GM12878 (cell line): ENCODE results near the gene EHBP1L1. TPM values are rescaled to one million over a fixed set of nuclear protein-coding genes. Genes with fewer than 3 reads are reported as not detected.

Experiments
- CEBPB ChIP-seq, 2 experiments: fragments of 150-350 bp in 1 of 2; IDR thresholded peaks; 2 replicates each; pipeline ENCODE4 v1.6.1; 2012 to 2014; ENCODE audit warnings: low read depth in 2 of 2, low read length in 2 of 2, borderline replicate concordance in 1 of 2, inconsistent platforms in 1 of 2
- CHD4 ChIP-seq: fragments of 200-600 bp; sonication (generic); IDR thresholded peaks from 2 replicates; pipeline ENCODE4 v1.6.1; 2016; ENCODE audit warnings: mild to moderate bottlenecking
- CREB1 ChIP-seq: IDR thresholded peaks from 2 replicates; pipeline ENCODE4 v1.6.1; 2012; ENCODE audit warnings: low read depth, mild to moderate bottlenecking, inconsistent platforms
- DPF2 ChIP-seq: fragments of 450-650 bp; IDR thresholded peaks from 2 replicates; pipeline ENCODE4 v1.6.1; 2017; ENCODE audit warnings: mild to moderate bottlenecking
- E2F8 ChIP-seq: fragments of 450-650 bp; IDR thresholded peaks from 2 replicates; pipeline ENCODE4 v1.6.1; 2018; ENCODE audit warnings: mild to moderate bottlenecking, low read depth, moderate library complexity; ENCODE audit not compliant: partially characterized antibody
- IRF3 ChIP-seq: fragments of 450-650 bp; IDR thresholded peaks from 2 replicates; pipeline ENCODE4 v1.6.1; 2014; ENCODE audit warnings: mild to moderate bottlenecking
- LARP7 ChIP-seq: fragments of 450-650 bp; IDR thresholded peaks from 2 replicates; pipeline ENCODE4 v1.6.1; 2017; ENCODE audit warnings: mild to moderate bottlenecking
- MEF2B ChIP-seq: fragments of 450-650 bp; IDR thresholded peaks from 2 replicates; pipeline ENCODE4 v1.6.1; 2018; ENCODE audit warnings: mild to moderate bottlenecking, moderate library complexity; ENCODE audit not compliant: partially characterized antibody, poor library complexity, severe bottlenecking
- POLR2A ChIP-seq: IDR thresholded peaks from 2 replicates; pipeline ENCODE4 v1.6.1; 2011; ENCODE audit warnings: low read depth, mild to moderate bottlenecking, low read length
- POLR2AphosphoS5 ChIP-seq: IDR thresholded peaks from 2 replicates; pipeline ENCODE4 v1.6.1; 2011; ENCODE audit warnings: mild to moderate bottlenecking, low read length, inconsistent platforms
- RB1 ChIP-seq: fragments of 450-650 bp; formaldehyde crosslinking; IDR thresholded peaks from 2 replicates; pipeline ENCODE4 v1.6.1; 2017; ENCODE audit warnings: mild to moderate bottlenecking, borderline replicate concordance
- RBBP5 ChIP-seq: fragments of 200-600 bp; sonication (generic); conservative IDR thresholded peaks from 2 replicates; pipeline ENCODE4 v1.6.1; 2016
- RELA ChIP-seq: fragments of 450-650 bp; IDR thresholded peaks from 2 replicates; pipeline ENCODE4 v1.8.0; 2014; ENCODE audit warnings: borderline replicate concordance; ENCODE audit not compliant: partially characterized antibody
- SKIL ChIP-seq: fragments of 450-650 bp; IDR thresholded peaks from 2 replicates; pipeline ENCODE4 v1.6.1; 2017; ENCODE audit warnings: mild to moderate bottlenecking, low read depth, inconsistent platforms; ENCODE audit not compliant: poor library complexity, severe bottlenecking
- SMAD1 ChIP-seq: fragments of 450-650 bp; IDR thresholded peaks from 2 replicates; pipeline ENCODE4 v1.6.1; 2018; ENCODE audit warnings: mild to moderate bottlenecking, low read depth; ENCODE audit not compliant: partially characterized antibody
- TAF1 ChIP-seq: IDR thresholded peaks from 2 replicates; pipeline ENCODE4 v1.6.1; 2011; ENCODE audit warnings: mild to moderate bottlenecking, low read depth, low read length, borderline replicate concordance
- TARDBP ChIP-seq: IDR thresholded peaks from 2 replicates; pipeline ENCODE4 v1.6.1; 2016; ENCODE audit warnings: borderline replicate concordance
- WRNIP1 ChIP-seq: IDR thresholded peaks from 2 replicates; pipeline ENCODE4 v1.6.1; 2011; ENCODE audit warnings: low read depth, low read length, improper control_type of control experiment, borderline replicate concordance
- ZBTB33 ChIP-seq: fragments of 450-650 bp; IDR thresholded peaks from 2 replicates; pipeline ENCODE4 v1.6.1; 2017; ENCODE audit warnings: mild to moderate bottlenecking
- ZNF207 ChIP-seq: fragments of 450-650 bp; IDR thresholded peaks from 2 replicates; pipeline ENCODE4 v1.6.1; 2014; ENCODE audit warnings: antibody characterized with exemption, mild to moderate bottlenecking, borderline replicate concordance
- ZNF24 ChIP-seq: fragments of 450-650 bp; IDR thresholded peaks from 2 replicates; pipeline ENCODE4 v1.6.1; 2017; ENCODE audit warnings: antibody characterized with exemption, mild to moderate bottlenecking
- ZNF384 ChIP-seq: IDR thresholded peaks from 2 replicates; pipeline ENCODE4 v1.6.1; 2012; ENCODE audit warnings: low read depth, mild to moderate bottlenecking, low read length, improper control_type of control experiment, borderline replicate concordance
- ZNF622 ChIP-seq: fragments of 450-650 bp; IDR thresholded peaks from 2 replicates; pipeline ENCODE4 v1.6.1; 2017; ENCODE audit warnings: mild to moderate bottlenecking, inconsistent platforms
- polyA plus RNA-seq, 11 experiments: library from polyadenylated mRNA; depleted of rRNA in 4 of 11; unstranded in 6 of 11; stranded (reverse) in 5 of 11; fragments of >200 nt; fragmentation: Nextera tagmentation in 4 of 11; fragmentation: Illumina TruSeq in 1 of 11; extraction: Ambion mirVana in 4 of 11; extraction: Trizol in 1 of 11; gene quantifications; 1 replicate in 1 of 11; 2 replicates in 10 of 11; pipeline versions ENCODE4 v1.2.1 to v1.2.3, GENCODE V29; 2011 to 2016; ENCODE audit warnings: inconsistent platforms in 2 of 11, missing spikeins in 2 of 11, low read depth in 1 of 11
- total RNA-seq, 4 experiments: library from RNA; depleted of rRNA in 3 of 4; stranded (reverse); fragments of >200 nt in 3 of 4; fragmentation: Illumina TruSeq in 1 of 4; extraction: Trizol in 1 of 4; gene quantifications; 2 replicates each; pipeline versions ENCODE4 v1.2.1 to v1.2.3, GENCODE V29; 2013 to 2021

Gene EHBP1L1
- total and polyA plus RNA-seq, 10 of the 15 experiments (the other 5 are each of a cell fraction or from before 2014, with no cell fraction given) = 0.06 to 99.4 (median 32.7) TPM

- TF ChIP-seq E2F8 (no peak), CEBPB (IDR thresholded peaks at IDR 0.05; ENCODE audit: borderline replicate concordance in 1 of 2, low read depth in 2 of 2, low read length in 2 of 2) (no peak), RB1 (0 out of 2 replicates have a peak, but pooled peaks have one; percentile 46), ZNF207 (peak; percentile 67; the same call in 1 of the 2 replicates), SMAD1 (no peak), CREB1 (no peak), DPF2 (no peak), IRF3 (no peak), SKIL (no peak), ZNF384 (no peak), MEF2B (no peak), TARDBP (no peak), WRNIP1 (no peak), ZNF622 (no peak), ZNF24 (no peak), POLR2AphosphoS5 (peak; percentile 36), RBBP5 (no peak), CHD4 (no peak), ZBTB33 (no peak), LARP7 (peak; percentile 64; the same call in 1 of the 2 replicates), RELA (no peak), TAF1 (no peak), POLR2A (peak; percentile 13)
These were observed 864 bp upstream of the EHBP1L1 start (continued) for GRCh38 chr11:65574811-65575567.
